ENCODE results near the gene UBA3. TPM values are rescaled to one million over a fixed set of nuclear protein-coding genes. Genes with fewer than 3 reads are reported as not detected.

The UBA3 gene
- total and polyA plus RNA-seq, 2 of the 13 experiments (the other 11 are each of a cell fraction or from before 2014, with no cell fraction given), result 40.7 to 49.0 TPM

GRCh38 chr3:69058180-69058946 lies 21.8 kb downstream of the UBA3 start:
- CTCF ChIA-PET (ENCODE audit: low intra/inter-chr PET ratio, low total read pairs), result no interaction called here
- H2AFZ ChIP-seq (ENCODE audit: low read length), result no peak overlapping the region
- TF ChIP-seq FOXA1 (IDR thresholded peaks at IDR 0.05) (no peak), FOXA1 (CRISPR knock-in tag; IDR thresholded peaks at IDR 0.05) (no peak), PBX2 (CRISPR knock-in tag; IDR thresholded peaks at IDR 0.05) (no peak), ZNF572 (CRISPR knock-in tag; IDR thresholded peaks at IDR 0.05) (no peak), KMT2A (CRISPR knock-in tag; IDR thresholded peaks at IDR 0.05) (no peak), ZFAT (CRISPR knock-in tag; conservative IDR thresholded peaks at IDR 0.05) (no peak), ATF7 (IDR thresholded peaks at IDR 0.05) (no peak), ATF7 (CRISPR knock-in tag; IDR thresholded peaks at IDR 0.05) (no peak), SP140L (CRISPR knock-in tag; IDR thresholded peaks at IDR 0.05; ENCODE audit: borderline replicate concordance) (no peak), ARNTL (CRISPR knock-in tag; IDR thresholded peaks at IDR 0.05) (no peak), GFI1 (CRISPR knock-in tag; IDR thresholded peaks at IDR 0.05; ENCODE audit: borderline replicate concordance) (no peak), NFATC3 (CRISPR knock-in tag; IDR thresholded peaks at IDR 0.05) (no peak), ZNF512B (CRISPR knock-in tag; IDR thresholded peaks at IDR 0.05; ENCODE audit: borderline replicate concordance) (no peak), BRD4 (CRISPR knock-in tag; IDR thresholded peaks at IDR 0.05) (no peak), ZNF282 (IDR thresholded peaks at IDR 0.05; ENCODE audit: partially characterized antibody) (no peak)
- H3K9ac ChIP-seq (ENCODE audit: insufficient read depth, low read depth, low read length), result no peak overlapping the region
- no peak for DNase-seq (ENCODE audit: low spot score)
- WGBS (ENCODE audit: low lambda C conversion rate), result 97% methylated on average over 3 of the region's 3 CpGs
- peaks cover 7 to 47% of the 10 kb centered on the region in 2 experiments for H3K36me3 ChIP-seq (replicated peaks in 1 of 2; ENCODE audit: control insufficient read depth in 1 of 2, insufficient read depth in 2 of 2, low read length in 2 of 2)
- H4K20me1 ChIP-seq (ENCODE audit: insufficient read depth, low read length), result no peaks in the 10 kb centered on the region; the same call in 1 of the 2 replicates
- no TSS peak for BruUV-seq (replicated peaks)
- H3K4me1 ChIP-seq (ENCODE audit: insufficient read depth, low read length), result no peaks in the 10 kb centered on the region
- in situ Hi-C loops (cut with HindIII; ENCODE audit: extremely low pct_ligation_motif_present, low pct_unique_long_range_greater_than_20kb) (no loop called here), intact Hi-C loops (cut with micrococcal nuclease; ENCODE audit: unreplicated experiment) (no loop called here)
- H3K27me3 ChIP-seq (ENCODE audit: control insufficient read depth in 1 of 2, insufficient read depth in 2 of 2, low read length in 2 of 2), result no peaks in the 10 kb centered on the region
- H3K27ac ChIP-seq (ENCODE audit: extremely low read length, insufficient read depth, low read length), result no peak overlapping the region
- no peaks in the 10 kb centered on the region for H3K9me3 ChIP-seq (ENCODE audit: low read length)
- H3K4me2 ChIP-seq (ENCODE audit: low read depth, low read length), result no peak overlapping the region
- no peak overlapping the region for H3K4me3 ChIP-seq (replicated peaks in 1 of 3; ENCODE audit: insufficient read depth in 1 of 3, low read depth in 2 of 3, low read length in 3 of 3)
- ATAC-seq, result no peak
- POLR2A ChIA-PET, result no interaction called here
- no peak for FAIRE-seq
- no peaks in the 10 kb centered on the region for H3K79me2 ChIP-seq (ENCODE audit: insufficient read depth, low read length)
